ENCODE data around the gene CHST7.

CHST7 gene

DNA sequence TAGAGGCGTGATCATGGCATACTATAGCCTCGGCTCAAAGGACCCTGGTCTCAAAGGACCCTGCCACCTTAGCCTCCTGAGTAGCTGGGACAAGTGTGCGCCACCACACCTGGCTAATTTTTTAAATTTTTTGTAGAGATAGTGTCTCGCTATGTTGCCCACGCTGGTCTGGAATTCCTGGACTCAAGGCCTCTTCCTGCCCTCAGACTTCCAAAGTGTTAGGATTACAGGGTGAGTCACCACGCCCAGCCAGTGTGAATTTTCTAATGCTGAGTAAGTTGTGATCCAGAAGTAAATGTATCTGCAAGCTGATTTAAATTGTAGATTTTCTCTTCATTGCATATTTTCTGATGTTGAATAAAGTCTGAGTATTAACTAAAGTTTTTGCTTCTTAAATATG is 25.7 kb upstream of the CHST7 start:
- no peak overlapping the region for H3K4me3 ChIP-seq (ENCODE audit: low read depth, low read length)

DNA sequence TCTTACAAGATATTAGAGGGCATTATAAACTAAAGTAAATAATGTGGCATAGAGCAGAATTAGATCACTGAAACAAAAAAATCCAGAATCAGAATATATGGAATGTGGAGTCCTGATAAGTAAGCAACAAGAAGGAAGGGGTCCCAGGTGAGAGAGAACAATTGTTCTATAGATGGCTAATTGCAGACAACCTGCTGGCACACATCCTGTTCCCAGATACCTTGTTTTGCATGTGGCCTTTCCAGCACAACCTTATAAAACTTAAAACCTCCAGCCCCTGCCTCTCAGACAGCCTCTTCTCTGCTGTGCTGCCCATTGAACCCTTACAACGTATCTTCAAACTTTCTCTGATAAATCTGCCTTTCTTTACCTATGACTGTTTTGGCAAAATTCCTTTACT is 23.7 kb upstream of the CHST7 start:
- TF ChIP-seq POLR2A (IDR thresholded peaks at IDR 0.05; ENCODE audit: extremely low read depth, insufficient read length): no peak
- no peak for TF ChIP-seq MYC (IDR thresholded peaks at IDR 0.05; ENCODE audit: low read depth, low read length)
- TF ChIP-seq, protein P1, sequence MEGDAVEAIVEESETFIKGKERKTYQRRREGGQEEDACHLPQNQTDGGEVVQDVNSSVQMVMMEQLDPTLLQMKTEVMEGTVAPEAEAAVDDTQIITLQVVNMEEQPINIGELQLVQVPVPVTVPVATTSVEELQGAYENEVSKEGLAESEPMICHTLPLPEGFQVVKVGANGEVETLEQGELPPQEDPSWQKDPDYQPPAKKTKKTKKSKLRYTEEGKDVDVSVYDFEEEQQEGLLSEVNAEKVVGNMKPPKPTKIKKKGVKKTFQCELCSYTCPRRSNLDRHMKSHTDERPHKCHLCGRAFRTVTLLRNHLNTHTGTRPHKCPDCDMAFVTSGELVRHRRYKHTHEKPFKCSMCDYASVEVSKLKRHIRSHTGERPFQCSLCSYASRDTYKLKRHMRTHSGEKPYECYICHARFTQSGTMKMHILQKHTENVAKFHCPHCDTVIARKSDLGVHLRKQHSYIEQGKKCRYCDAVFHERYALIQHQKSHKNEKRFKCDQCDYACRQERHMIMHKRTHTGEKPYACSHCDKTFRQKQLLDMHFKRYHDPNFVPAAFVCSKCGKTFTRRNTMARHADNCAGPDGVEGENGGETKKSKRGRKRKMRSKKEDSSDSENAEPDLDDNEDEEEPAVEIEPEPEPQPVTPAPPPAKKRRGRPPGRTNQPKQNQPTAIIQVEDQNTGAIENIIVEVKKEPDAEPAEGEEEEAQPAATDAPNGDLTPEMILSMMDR (IDR thresholded peaks at IDR 0.05; ENCODE audit: low read depth, low read length): no peak
- TF ChIP-seq, protein P2, sequence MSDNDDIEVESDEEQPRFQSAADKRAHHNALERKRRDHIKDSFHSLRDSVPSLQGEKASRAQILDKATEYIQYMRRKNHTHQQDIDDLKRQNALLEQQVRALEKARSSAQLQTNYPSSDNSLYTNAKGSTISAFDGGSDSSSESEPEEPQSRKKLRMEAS (IDR thresholded peaks at IDR 0.05; ENCODE audit: low read depth, low read length): no peak
- no peak for DNase-seq (ENCODE audit: low read depth)
- no peak overlapping the region for H3K4me3 ChIP-seq (ENCODE audit: low read depth, low read length)

More for the DNA sequence above, 25.7 kb upstream of the CHST7 start:
- DNase-seq (ENCODE audit: low read depth): no peak
- no peak for TF ChIP-seq POLR2A (IDR thresholded peaks at IDR 0.05; ENCODE audit: extremely low read depth, insufficient read length)
- TF ChIP-seq, protein P2 (IDR thresholded peaks at IDR 0.05; ENCODE audit: low read depth, low read length): no peak
- no peak for TF ChIP-seq MYC (IDR thresholded peaks at IDR 0.05; ENCODE audit: low read depth, low read length)
- TF ChIP-seq, protein P1 (IDR thresholded peaks at IDR 0.05; ENCODE audit: low read depth, low read length): no peak

DNA sequence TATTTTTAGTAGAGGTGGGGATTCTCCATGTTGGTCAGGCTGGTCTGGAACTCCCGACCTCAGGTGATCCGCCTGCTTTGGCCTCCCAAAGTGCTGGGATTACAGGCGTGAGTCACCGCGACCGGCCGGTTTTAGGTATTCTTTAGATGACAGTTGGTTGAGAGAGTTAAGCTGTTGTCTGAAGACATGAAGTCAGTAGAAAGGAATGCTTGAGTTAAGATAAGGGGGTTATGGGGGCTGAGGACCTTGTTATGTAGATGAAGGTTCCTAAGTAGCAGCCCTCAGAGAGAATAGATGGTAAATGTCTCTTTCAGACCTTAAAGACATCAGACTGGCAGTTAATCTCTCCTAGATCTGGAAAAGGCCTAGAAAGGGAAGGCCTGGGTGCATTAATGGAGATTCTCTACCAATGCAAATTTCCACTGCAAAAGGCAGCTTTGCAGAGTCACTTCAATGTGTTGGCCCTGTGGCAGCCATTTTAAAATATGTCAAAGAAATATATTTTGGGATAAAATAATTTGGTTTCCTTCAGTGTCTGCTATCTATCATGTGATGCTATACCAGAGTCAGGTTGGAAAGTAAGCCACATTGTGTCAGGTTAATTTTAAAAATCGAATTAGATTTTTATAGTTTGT is 22.0 kb upstream of the CHST7 start:
- H3K4me3 ChIP-seq (ENCODE audit: low read depth, low read length): no peak overlapping the region
- TF ChIP-seq, protein P2 (IDR thresholded peaks at IDR 0.05; ENCODE audit: low read depth, low read length): no peak
- TF ChIP-seq MYC (IDR thresholded peaks at IDR 0.05; ENCODE audit: low read depth, low read length) (no peak), POLR2A (IDR thresholded peaks at IDR 0.05; ENCODE audit: extremely low read depth, insufficient read length) (no peak)
- TF ChIP-seq, protein P1 (IDR thresholded peaks at IDR 0.05; ENCODE audit: low read depth, low read length): no peak
- no peak for DNase-seq (ENCODE audit: low read depth)

DNA sequence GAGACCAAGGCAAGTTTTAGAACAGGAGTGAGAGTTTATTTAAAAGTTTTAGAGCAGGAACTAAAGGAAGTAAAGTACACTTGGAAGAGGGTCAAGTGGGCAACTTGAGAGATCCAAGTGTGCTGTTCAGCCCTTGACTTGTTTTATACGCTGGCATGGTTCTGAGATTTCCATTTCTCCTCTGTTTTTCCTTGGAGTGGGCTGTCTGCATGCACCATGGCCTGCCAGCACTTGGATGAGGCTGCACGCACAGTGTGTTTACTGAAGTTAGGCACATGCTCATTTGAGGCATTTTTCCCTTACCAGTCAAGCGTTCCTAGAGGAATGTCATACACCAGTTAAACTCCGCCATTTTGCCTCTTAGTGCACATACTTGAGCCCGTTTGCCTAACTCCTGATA is 19.6 kb upstream of the CHST7 start:
- no peak for DNase-seq (ENCODE audit: low read depth)
- TF ChIP-seq, protein P2 (IDR thresholded peaks at IDR 0.05; ENCODE audit: low read depth, low read length): no peak
- no peak for TF ChIP-seq MYC (IDR thresholded peaks at IDR 0.05; ENCODE audit: low read depth, low read length)
- no peak for TF ChIP-seq POLR2A (IDR thresholded peaks at IDR 0.05; ENCODE audit: extremely low read depth, insufficient read length)
- TF ChIP-seq, protein P1 (IDR thresholded peaks at IDR 0.05; ENCODE audit: low read depth, low read length): no peak
- no peak overlapping the region for H3K4me3 ChIP-seq (ENCODE audit: low read depth, low read length)

DNA sequence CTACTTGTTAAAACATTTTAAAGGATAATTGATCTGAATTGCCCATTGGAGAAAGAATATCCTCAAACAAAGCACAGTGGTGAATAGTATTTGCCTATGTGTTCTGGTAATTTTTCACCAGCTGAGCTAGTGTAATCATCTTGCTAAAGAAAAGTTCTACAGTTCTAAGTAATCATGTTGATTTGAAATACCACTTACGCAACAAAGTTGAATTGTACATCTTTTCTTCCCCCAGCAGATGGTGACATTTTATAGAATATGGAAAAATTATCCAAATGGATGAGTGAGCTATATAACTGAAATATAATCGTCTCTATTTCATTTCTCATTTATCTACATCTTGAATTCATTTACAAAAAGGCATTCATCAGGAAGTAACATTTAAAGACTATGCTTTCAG is 18.6 kb upstream of the CHST7 start:
- DNase-seq (ENCODE audit: low read depth): peak; percentile 31
- TF ChIP-seq, protein P2 (IDR thresholded peaks at IDR 0.05; ENCODE audit: low read depth, low read length): no peak
- no peak for TF ChIP-seq POLR2A (IDR thresholded peaks at IDR 0.05; ENCODE audit: extremely low read depth, insufficient read length)
- no peak for TF ChIP-seq MYC (IDR thresholded peaks at IDR 0.05; ENCODE audit: low read depth, low read length)
- TF ChIP-seq, protein P1 (IDR thresholded peaks at IDR 0.05; ENCODE audit: low read depth, low read length): no peak
- H3K4me3 ChIP-seq (ENCODE audit: low read depth, low read length): no peak overlapping the region
